Right lobe of liver (tissue), 4 donors: ENCODE measurements around the gene FNDC3B.

Experiments
- CTCF ChIP-seq, 4 donors: fragments of 200-600 bp in 3 of 4; fragments of 450-650 bp in 1 of 4; IDR thresholded peaks; one replicate each; pipeline versions ENCODE4 v1.5.1 to v1.8.0; 2016 to 2022; ENCODE audit warnings: antibody characterized with exemption in 4 of 4, mild to moderate bottlenecking in 2 of 4
- POLR2A ChIP-seq: fragments of 450-650 bp; IDR thresholded peaks from one replicate; pipeline ENCODE4 v1.6.1; 2017; ENCODE audit warnings: antibody characterized with exemption, mild to moderate bottlenecking
- donor health status: DM: no; HTN: no; CAD: no.
- donor health status: DM: no; HTN: no; CAD: no.
- donor health status: DM: no; HTN: yes; CAD: no.

- TF ChIP-seq POLR2A (no peak), CTCF (IDR thresholded peaks at IDR 0.05) (no peak)
Observed at GRCh38 chr3:172051310-172051956, 12.1 kb downstream of the FNDC3B start.
